ENCODE results near the gene PKIG.
"Not testable (repeated sequence)": the region's sequence is repeated elsewhere in the genome, so short reads cannot be mapped to it uniquely, and the experiment has no call there.

PKIG gene

DNA sequence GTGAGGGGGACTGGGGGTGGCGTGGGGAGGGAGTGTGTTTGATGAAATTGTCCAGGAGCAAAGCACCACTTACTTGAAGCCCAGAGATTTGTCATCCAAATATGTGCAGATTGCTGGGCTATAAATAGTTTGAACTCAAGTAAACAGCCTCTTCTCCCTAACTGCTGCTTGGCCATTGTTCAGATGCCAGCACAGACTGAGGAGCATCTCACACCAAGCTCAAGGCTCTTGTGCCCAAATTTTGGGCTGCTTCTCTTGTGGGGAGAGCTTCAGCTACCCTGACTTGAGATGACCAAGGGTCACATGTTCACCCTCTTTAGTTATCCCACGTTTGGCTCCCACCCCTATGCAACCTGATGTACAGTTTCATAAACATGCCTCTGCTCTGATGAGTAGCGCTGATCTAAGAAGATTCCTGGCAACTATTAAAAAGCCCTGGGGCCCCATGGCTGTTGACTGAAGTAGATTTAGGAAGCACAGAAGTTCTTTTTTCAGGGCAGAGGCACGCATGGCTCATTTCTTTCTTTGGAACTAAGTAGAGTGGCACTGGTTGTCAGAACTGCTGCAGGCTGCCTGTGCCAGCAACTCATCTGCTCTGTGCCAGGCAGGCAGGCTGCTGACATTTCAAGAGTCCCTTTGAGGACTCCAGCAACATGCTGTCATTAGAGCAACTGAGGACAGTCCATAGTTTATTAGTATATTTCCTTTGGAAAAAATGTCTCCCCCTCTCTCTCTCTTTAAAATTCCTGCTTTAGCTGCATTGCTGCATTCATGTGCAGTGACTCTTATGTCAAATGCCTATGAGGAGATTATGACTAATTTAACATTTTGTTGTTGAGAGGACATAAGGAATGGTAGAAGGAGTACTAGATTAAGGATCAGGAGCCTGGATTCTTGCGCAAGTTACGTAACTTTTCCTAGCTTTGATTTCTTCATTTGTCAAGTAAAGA is 9.6 kb upstream of the PKIG start:
- DNase-seq (no peak), ATAC-seq (no peak)

- no peak for DNase-seq
- ATAC-seq: no peak
These were observed 8.9 kb upstream of the PKIG start for GRCh38 chr20:44573501-44573869.

DNA sequence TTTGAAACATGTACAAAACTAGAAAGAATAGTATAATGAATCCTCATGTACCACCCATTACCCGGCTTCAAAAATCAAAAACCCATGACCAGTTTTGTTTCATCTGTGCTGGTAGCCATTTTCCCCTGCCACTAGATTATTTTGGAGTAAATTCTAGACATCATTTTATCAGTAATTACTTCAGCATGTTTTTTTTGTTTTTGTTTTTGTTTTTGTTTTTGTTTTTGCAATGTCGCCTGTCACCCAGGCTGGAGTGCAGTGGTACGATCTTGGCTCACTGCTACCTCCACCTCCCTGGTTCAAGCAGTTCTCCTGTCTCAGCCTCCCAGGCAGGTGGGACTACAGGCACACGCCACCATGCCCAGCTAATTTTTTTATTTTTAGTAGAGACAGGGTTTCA is 8.0 kb upstream of the PKIG start:
- DNase-seq (no peak), ATAC-seq (no peak)

- DNase-seq (peak; percentile 27), ATAC-seq (peak; percentile 70)
These were observed 6.1 kb upstream of the PKIG start for GRCh38 chr20:44576297-44576696.

DNA sequence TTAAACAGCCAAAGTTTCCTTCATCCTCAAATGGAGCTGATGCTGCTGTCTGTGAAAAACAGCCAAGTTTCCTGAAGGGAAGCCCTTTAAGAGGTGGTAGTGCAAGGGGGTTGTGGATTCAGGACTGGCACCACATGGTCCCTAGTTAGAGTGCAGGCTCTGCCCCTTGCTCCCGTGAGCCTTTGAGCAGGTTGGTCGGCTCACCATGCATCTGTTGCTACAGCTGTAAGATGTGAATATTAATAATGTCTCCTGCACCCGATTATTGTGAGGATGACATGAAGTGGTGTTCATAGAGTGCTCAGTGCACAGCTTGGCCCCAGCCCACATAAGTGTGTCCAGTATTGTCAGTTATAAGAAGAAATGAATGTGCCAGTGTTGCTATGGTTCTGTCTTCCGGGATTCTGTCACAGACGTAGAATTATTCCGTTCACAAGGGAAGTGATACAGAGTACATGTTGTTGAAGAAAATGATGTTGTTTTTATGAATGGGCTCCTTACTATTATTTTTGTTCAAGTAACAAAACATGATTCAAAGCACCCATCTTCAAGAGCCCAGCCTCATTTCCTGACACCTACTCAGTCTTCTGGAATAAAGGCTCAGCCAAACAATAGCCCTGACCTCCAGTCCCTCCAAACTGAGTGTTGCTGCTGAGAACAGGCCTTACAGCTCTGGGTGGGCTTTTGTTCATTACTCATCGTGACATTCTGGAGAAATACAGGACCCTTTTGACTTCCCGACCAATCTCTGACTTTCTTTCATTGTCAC is 2.9 kb upstream of the PKIG start:
- DNase-seq (no peak), ATAC-seq (no peak)

DNA sequence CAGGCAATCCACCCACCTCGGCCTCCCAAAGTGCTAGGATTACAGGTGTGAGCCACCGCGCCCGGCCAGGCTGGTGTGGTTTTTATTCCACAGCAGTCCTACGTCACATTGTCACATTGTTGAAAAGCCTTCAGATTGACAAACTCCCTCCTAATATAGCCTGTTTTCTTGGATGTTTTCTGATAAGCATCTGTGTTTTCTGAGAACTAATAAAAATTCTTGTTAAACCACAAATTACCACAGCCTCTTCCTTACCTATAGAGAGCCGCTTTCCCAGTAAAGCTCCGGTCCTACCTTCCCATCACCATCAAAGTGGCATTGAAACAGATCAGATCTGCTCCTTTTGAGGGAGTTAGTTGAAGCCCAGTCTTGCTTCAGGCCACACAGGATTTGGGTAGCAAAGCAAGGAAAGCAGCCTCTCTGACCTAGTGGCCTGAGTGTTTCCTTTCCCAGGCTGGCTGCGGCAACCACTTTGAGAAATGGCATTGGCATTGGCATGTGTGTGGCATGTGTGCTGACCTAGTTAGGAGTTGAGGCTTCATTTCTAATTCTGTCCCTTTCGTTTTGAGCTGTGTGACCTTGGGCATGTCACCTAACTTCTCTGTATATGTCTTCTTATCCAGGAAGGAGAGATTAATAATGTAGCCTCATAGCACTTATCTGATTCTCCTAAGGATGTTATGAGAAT is 1.7 kb upstream of the PKIG start:
- DNase-seq: no peak
- ATAC-seq: no peak

DNA sequence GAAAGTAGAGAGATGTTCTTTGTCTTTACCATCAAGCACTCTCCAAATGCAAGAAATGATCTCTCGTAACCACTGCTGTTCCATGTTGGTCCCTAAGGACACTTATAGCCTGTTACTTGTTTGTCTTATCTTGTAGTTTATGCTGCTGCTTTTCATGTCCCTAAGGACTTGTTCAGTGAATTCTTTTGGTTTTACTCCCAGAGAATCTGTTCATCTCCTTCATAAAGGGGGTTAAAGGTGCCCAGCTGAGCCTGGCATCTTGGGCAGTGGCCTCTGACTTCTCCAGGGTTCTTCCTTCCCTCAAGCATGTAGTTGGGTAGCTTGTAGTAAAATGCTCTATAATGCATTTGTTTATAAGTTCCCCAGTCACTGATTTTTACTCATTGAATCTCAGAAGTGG is 864 bp upstream of the PKIG start:
- ATAC-seq (no peak), DNase-seq (no peak)

DNA sequence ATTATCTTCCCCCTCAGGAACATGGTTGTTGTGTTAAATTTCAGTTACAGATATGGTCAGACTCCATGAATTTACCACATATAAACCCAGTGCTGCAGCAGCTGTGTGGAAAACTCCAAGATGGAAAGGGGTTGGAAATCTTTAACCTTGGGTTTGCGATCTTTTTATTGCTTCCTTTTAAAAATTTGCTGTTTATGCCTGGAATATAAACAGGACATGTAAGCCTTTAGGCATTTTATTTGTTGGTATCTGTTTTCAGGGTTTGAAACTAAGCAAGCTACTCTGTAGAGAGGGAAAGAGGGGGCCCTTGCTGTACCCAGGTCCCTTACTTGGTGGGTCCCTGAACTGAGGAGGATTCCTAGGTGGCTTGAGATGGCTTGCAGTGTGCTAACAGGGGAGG is 778 bp downstream of the PKIG start:
- DNase-seq: no peak
- no peak for ATAC-seq

- no peak for ATAC-seq
- no peak for DNase-seq
These were observed 1.8 kb downstream of the PKIG start for GRCh38 chr20:44584162-44584561.

DNA sequence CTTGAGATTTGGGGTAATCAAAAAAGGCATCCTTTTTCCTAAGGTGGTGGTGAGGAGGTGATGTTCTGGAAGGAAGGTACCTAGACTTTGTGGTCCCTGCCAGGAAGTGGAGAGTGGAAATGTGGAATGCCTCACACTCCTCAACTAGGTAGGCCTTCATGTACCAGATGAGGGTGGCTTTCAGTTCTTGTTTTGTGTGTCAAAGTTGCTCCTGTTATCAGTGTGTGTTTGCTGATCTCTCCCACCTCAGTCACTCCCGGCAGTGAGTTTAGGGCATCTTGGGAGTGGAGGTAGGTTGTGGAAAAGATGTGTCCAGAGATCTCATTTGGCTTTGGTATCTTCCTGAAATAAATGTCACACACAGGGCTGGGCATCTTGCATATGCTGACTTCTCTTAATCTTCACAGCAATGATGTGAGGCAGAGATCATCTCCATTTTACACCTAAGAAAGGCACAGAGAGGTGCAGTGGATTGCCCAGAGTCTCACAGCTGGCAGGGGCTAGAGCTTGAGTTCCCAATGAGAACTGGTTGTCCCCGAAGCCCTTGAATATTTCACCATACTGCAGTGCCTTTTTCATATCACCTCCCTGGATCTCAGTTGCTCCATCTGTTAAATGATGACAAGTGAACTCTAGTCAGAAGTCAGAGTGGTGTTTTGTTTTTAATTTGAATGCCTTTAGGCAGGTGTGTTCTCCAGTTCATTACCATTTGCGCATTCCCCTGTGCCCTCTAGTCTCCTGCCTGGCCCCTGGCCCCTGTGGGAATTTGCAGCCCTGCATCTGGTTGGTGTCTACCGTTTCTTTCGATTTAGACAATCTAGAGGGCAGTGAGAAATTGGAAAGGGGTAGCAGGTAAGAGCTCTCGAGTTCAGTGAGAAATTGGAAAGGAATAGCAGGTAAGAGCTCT is 2.9 kb downstream of the PKIG start:
- no peak for ATAC-seq
- DNase-seq: no peak

DNA sequence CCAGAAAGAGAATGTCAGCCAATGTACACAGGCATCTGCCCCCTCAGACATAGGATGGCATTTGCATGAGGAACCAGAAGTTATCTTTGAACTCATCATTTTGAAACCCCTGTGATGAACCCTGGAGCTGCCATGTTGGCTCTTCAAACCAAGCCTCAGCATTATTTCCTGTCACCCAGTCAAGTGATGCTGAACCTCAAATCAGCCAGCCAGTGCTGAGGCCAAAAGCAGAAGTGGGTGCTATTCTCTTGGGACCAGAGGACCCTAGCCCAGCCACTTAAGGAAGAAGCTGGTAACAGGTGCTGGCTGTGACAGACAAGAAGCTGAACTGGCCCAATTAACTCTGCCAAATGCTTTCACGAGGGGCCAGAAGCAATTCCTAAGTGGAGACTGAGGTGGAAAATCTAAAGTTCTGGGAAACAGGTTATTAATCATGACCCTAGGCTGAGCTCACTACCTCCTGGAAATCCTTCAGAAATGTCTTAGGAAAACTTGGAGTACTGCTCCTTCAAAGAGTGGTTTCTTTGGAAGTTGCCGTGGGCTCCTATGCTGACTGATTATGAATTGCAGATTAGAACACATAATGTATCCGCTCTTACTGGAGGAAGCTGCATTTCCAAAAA is 4.0 kb downstream of the PKIG start:
- DNase-seq: peak; percentile 26
- ATAC-seq: peak; percentile 71

DNA sequence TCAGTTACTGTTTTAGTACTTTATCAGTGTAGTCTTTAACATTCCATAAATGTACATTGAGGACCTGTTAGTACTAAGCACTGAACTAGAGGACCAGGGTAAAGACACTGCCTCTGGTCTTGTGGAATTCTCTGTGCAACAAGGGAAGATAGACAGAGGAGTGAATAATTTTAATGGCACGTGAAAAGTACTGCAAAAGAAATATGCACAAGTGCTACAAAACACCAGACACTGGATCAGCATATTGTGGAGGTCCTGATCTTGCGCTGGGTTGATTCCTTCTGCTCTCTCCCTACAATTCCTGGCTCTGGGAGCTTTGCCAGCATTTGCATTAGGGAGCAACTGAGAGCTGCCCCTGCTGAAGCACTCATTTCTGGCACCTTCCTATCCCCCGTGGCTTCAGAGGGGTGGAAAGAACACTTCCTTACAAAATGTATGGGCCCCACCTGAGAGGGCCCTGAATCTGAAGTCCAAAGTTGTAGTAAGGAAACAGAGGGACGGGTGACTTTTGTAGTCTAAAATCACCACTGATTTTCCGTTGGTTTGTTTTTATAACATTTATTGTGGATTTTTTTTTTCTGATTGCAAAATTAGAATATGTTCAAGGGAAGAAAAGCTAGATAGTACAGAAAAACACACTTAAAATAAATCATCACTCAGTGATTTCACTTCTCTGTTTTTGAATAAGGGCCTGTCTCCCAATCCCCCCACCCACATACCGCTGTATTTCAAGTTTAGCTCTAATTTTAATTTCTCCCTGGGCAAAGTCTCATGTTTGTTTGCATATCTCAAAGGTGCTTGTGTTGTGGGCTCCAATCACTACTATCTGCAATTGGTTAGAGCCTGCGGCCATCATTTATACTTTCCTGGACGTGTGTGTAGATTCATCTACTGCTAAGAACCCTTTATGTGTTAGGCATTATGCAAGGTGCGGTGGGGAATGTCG is 4.9 kb downstream of the PKIG start:
- no peak for ATAC-seq
- no peak for DNase-seq

GRCh38 chr20:44588321-44588720 is 5.9 kb downstream of the PKIG start:
- ATAC-seq, DNase-seq: not testable (repeated sequence)

- ATAC-seq (no peak), DNase-seq (no peak)
These were observed 7.2 kb downstream of the PKIG start for GRCh38 chr20:44589537-44589936.

GRCh38 chr20:44590980-44591778 is 8.8 kb downstream of the PKIG start:
- DNase-seq (no peak), ATAC-seq (no peak)

GRCh38 chr20:44592366-44592765 is 10.0 kb downstream of the PKIG start:
- no peak for DNase-seq
- ATAC-seq: no peak

GRCh38 chr20:44593751-44594150 is 11.4 kb downstream of the PKIG start:
- DNase-seq: no peak
- ATAC-seq: no peak

DNA sequence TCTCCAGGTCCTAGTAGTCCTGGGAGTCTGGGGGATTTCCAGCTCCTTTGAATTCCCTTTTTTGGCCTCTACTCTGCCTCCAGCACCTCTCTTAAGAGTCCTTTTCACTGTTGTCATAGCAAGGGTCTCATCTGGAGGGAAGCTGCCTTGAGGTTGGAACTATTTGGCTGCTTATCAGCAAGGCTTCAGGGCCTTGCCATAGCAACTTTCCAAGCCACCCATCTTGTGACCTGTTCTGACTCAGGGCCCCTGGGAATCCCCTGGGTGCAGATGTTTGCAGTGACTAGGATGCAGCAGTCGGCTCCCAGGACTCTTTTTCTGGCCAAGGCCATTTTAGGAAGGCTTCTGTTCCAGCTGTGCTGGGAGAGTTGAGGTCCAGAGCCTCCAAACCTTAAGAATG is 12.4 kb downstream of the PKIG start:
- DNase-seq (peak; percentile 47), ATAC-seq (peak; percentile 89)

GRCh38 chr20:44596010-44596409 is 13.6 kb downstream of the PKIG start:
- ATAC-seq (no peak), DNase-seq (no peak)

All from stimulated activated naive CD8-positive, alpha-beta T cell treated with anti-CD3 and anti-CD28 coated beads, Interleukin-15, Interleukin-2, amounts not matched to agents 100 U/mL and 50 U/mL, for 24 hours (primary cell).